MCF 10A (cell line): ENCODE results near the gene DDX56. TPM values are rescaled to one million over a fixed set of nuclear protein-coding genes. Genes with fewer than 3 reads are reported as not detected.

Source experiments
- BruUV-seq: library from RNA; stranded (reverse); fragments of 400-500 nt; replicated peaks from 2 replicates; lab custom pipeline; 2021; lab: Mats Ljungman, UMichigan
- CTCF ChIA-PET: fragments of 300-600 bp; sonication (Branson Sonifier 250); formaldehyde crosslinking; extraction: SDS; loops from one replicate; lab custom pipeline; 2021; ENCODE audit warnings: antibody characterized with exemption, inconsistent platforms; lab: Yijun Ruan, JAX
- POLR2A ChIA-PET: fragments of 300-600, 350-650 bp; sonication (Branson Sonifier 250); formaldehyde crosslinking; extraction: SDS; loops from one replicate; lab custom pipeline; 2020; ENCODE audit warnings: antibody characterized with exemption, inconsistent platforms; lab: Yijun Ruan, JAX
- DNase-seq: peaks from one replicate; pipeline ENCODE4 v3.0.0-alpha.2; 2018; ENCODE audit not compliant: unreplicated experiment
- H3K27ac Mint-ChIP-seq: one replicate; pipeline ENCODE4 v1.8.0; 2022; ENCODE audit warnings: mild to moderate bottlenecking, low read depth, mixed read lengths; ENCODE audit not compliant: unreplicated experiment
- H3K27me3 Mint-ChIP-seq: one replicate; pipeline ENCODE4 v1.8.0; 2022; ENCODE audit warnings: mixed read lengths; ENCODE audit not compliant: insufficient read depth, unreplicated experiment
- H3K36me3 Mint-ChIP-seq: one replicate; pipeline ENCODE4 v1.8.0; 2022; ENCODE audit warnings: mild to moderate bottlenecking, moderate library complexity, mixed read lengths; ENCODE audit not compliant: insufficient read depth, unreplicated experiment
- H3K4me1 Mint-ChIP-seq: one replicate; pipeline ENCODE4 v1.8.0; 2022; ENCODE audit warnings: mixed read lengths; ENCODE audit not compliant: insufficient read depth, unreplicated experiment
- H3K4me3 Mint-ChIP-seq: one replicate; pipeline ENCODE4 v1.8.0; 2022; ENCODE audit warnings: mild to moderate bottlenecking, moderate library complexity, mixed read lengths; ENCODE audit not compliant: unreplicated experiment
- H3K9me3 Mint-ChIP-seq: one replicate; pipeline ENCODE4 v1.8.0; 2022; ENCODE audit warnings: mixed read lengths; ENCODE audit not compliant: unreplicated experiment
- CTCF ChIP-seq: fragments of 200-600 bp; IDR thresholded peaks from one replicate; pipeline ENCODE4 v1.8.0; 2022; ENCODE audit warnings: antibody characterized with exemption, mild to moderate bottlenecking; ENCODE audit not compliant: unreplicated experiment
- intact Hi-C: fragments of 100-400 bp; cut with micrococcal nuclease; formaldehyde crosslinking; loops from 2 replicates; pipeline ENCODE4 v1.14.1; 2022
- total RNA-seq: library from RNA; stranded (reverse); gene quantifications from 2 replicates; pipeline ENCODE4 v1.2.3, GENCODE V29; 2022

The DDX56 gene
- total RNA-seq, 1 experiment from 2014 or later: 104 TPM

GRCh38 chr7:44583146-44583865 lies 9.6 kb upstream of the DDX56 start:
- DNase-seq: no peak
- POLR2A ChIA-PET: interaction anchor here (0.7 to 3.7 kb wide), 20 partner anchors 8 to 528 kb away, joined by 3 to 50 read pairs (median 6); partner anchors contain the start of genes DDX56, H2AZ2, NUDCD3 and OGDH
- no TSS peak for BruUV-seq
- Mint-ChIP-seq H3K36me3 (peaks cover 35% of the 10 kb centered on the region), H3K4me3 (peak overlapping the region; percentile 85), H3K27ac (peak overlapping the region; percentile 93), H3K9me3 (no peaks in the 10 kb centered on the region), H3K27me3 (no peaks in the 10 kb centered on the region), H3K4me1 (peaks cover 11% of the 10 kb centered on the region)
- TF ChIP-seq CTCF: no peak
- CTCF ChIA-PET: interaction anchor here (0.6 to 1.0 kb wide), 4 partner anchors 339 to 814 kb away, joined by 3 read pairs; no protein-coding TSS in a partner anchor
- intact Hi-C loops: no loop called here

- DNase-seq: peak; percentile 99
- Mint-ChIP-seq H3K9me3 (no peaks in the 10 kb centered on the region), H3K4me1 (peaks cover 6% of the 10 kb centered on the region), H3K4me3 (peak within 1 kb of the TSS; percentile 85), H3K27me3 (no peaks in the 10 kb centered on the region), H3K36me3 (peaks cover 41% of the 10 kb centered on the region), H3K27ac (peak within 1 kb of the TSS; percentile 93)
- CTCF ChIA-PET: interaction anchor here (0.6 to 1.5 kb wide), 7 partner anchors 17 to 1632 kb away, joined by 3 to 8 read pairs (median 3); no protein-coding TSS in a partner anchor
- TF ChIP-seq CTCF: no peak
- intact Hi-C loops: no loop called here
- no TSS peak for BruUV-seq
- POLR2A ChIA-PET: interaction anchor here (0.5 to 3.7 kb wide), 37 partner anchors 9 to 529 kb away, joined by 3 to 50 read pairs (median 4); partner anchors contain the start of genes DDX56, H2AZ2, NUDCD3 and OGDH
Measured at GRCh38 chr7:44581879-44582603, 8.3 kb upstream of the DDX56 start, which contains the start of gene TMED4. Gene TMED4 (minus strand): TSS chr7:44582231. CDS start chr7:44582206, 25 bp downstream.

- H3K36me3 Mint-ChIP-seq: peaks cover 50% of the 10 kb centered on the region
- no peaks in the 10 kb centered on the region for H3K9me3 Mint-ChIP-seq
- no peaks in the 10 kb centered on the region for H3K27me3 Mint-ChIP-seq
- peak overlapping the region; percentile 85 for H3K4me3 Mint-ChIP-seq
- intact Hi-C loops: no loop called here
- ChIA-PET POLR2A (interaction anchor here (0.5 to 3.7 kb wide), 26 partner anchors 9 to 530 kb away, joined by 3 to 50 read pairs (median 5); partner anchors contain the start of genes DDX56, H2AZ2, NUDCD3 and OGDH), CTCF (interaction anchor here (0.6 to 1.5 kb wide), 10 partner anchors 16 to 1633 kb away, joined by 3 to 8 read pairs (median 4); partner anchors contain the start of gene NUDCD3)
- H3K27ac Mint-ChIP-seq: peak overlapping the region; percentile 93
- TF ChIP-seq CTCF: no peak
- no peak for DNase-seq
- peaks cover 7% of the 10 kb centered on the region for H3K4me1 Mint-ChIP-seq
- no TSS peak for BruUV-seq
Measured at GRCh38 chr7:44580945-44581878, 7.5 kb upstream of the DDX56 start.
